Sigmoid colon (tissue), 7 donors: Measurements from ENCODE around the gene ZDHHC1. TPM values are rescaled to one million over a fixed set of nuclear protein-coding genes. Genes with fewer than 3 reads are reported as not detected.

Source experiments
- DNase-seq: peaks from one replicate; pipeline ENCODE4 v3.0.0-alpha.2; 2019
- H3K27ac ChIP-seq, 4 donors: fragments of 200-600 bp; sonication (generic); one replicate each; pipeline ENCODE4 v1.5.1; 2016 to 2019; ENCODE audit warnings: mild to moderate bottlenecking in 1 of 4
- H3K27me3 ChIP-seq, 3 donors: fragments of 200-600 bp; sonication (generic); one replicate each; pipeline ENCODE4 v1.5.1; 2019; ENCODE audit warnings: mild to moderate bottlenecking in 1 of 3
- H3K36me3 ChIP-seq, 4 donors: fragments of 200-600 bp; sonication (generic); one replicate each; pipeline ENCODE4 v1.5.1; 2016 to 2019
- H3K4me1 ChIP-seq, 4 donors: fragments of 200-600 bp; sonication (generic); one replicate each; pipeline ENCODE4 v1.5.1; 2017 to 2019
- H3K4me3 ChIP-seq, 4 donors: fragments of 200-600 bp; sonication (generic); one replicate each; pipeline ENCODE4 v1.5.1; 2017 to 2019; ENCODE audit warnings: mild to moderate bottlenecking in 2 of 4, moderate library complexity in 1 of 4
- H3K9me3 ChIP-seq, 4 donors: fragments of 200-600 bp in 3 of 4; sonication (generic) in 3 of 4; one replicate each; pipeline versions ENCODE4 v1.5.1 to v1.6.1; 2013 to 2019
- EP300 ChIP-seq, 4 donors: sonication (generic); formaldehyde crosslinking; IDR thresholded peaks; one replicate each; pipeline ENCODE4 v1.6.1; 2017; ENCODE audit warnings: antibody characterized with exemption in 4 of 4
- POLR2A ChIP-seq, 2 donors: fragments of 450-650 bp; IDR thresholded peaks; one replicate each; pipeline ENCODE4 v1.6.1; 2016; ENCODE audit warnings: antibody characterized with exemption in 2 of 2, mild to moderate bottlenecking in 2 of 2, moderate library complexity in 2 of 2
- POLR2AphosphoS5 ChIP-seq, 4 donors: sonication (generic); formaldehyde crosslinking; IDR thresholded peaks; one replicate each; pipeline ENCODE4 v1.6.1; 2017; ENCODE audit warnings: antibody characterized with exemption in 4 of 4
- WGBS, 2 donors: extraction: QIAGEN DNeasy Blood & Tissue Kit; methylation state at CpG; one replicate each; pipeline ENCODE4 v1.1.7; 2013; 5-methylcytosine and 5-hydroxymethylcytosine counted together
- intact Hi-C: fragments of 100-400 bp; cut with DNase I; formaldehyde crosslinking; loops from one replicate; pipeline ENCODE4 v1.15.1; 2023
- polyA plus RNA-seq, 3 donors: library from polyadenylated mRNA; stranded (reverse); fragments of 200-250 nt; gene quantifications; one replicate each; pipeline ENCODE4 v1.2.3, GENCODE V29; 2013
- total RNA-seq, 4 donors: library from RNA; depleted of rRNA; stranded (reverse); fragments of >200 nt; gene quantifications; one replicate each; pipeline ENCODE4 v1.1.0, GENCODE V29; 2016
- TF ChIP-seq, protein P1 (sequence below), 4 experiments: fragments of 450-650 bp in 3 of 4; fragments of 200-600 bp in 1 of 4; IDR thresholded peaks; one replicate each; pipeline ENCODE4 v1.5.1; 2016 to 2019; ENCODE audit warnings: antibody characterized with exemption in 4 of 4, mild to moderate bottlenecking in 3 of 4, moderate library complexity in 2 of 4
- donor health status: healthy with polysubstance abuse.
- donor health status: Bipolar disorder and iron deficiency.
- donor health status: healthy.

The ZDHHC1 gene
- total and polyA plus RNA-seq, 7 donors: 4.2 to 18.3 (median 12.7) TPM

DNA sequence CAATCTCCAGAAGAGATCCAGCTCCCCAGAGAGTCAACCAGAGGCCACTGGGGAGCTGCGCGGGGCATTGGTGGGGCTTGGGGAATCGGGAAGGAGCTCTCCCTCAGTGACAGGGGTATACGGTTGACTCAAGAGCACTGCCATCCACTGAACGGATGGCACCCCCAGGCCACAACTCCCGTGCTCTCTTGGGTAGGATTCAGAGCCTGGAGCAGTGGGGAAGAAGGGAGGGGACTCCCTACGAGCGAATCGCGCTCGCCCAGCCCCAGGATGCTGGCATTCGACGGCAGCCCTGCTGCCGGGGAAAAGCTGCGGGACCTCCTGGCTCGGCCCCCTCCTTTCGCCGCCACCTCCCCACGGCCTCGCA is 22.5 kb downstream of the ZDHHC1 start:
- intact Hi-C loops: no loop called here
- TF ChIP-seq EP300 (IDR thresholded peaks at IDR 0.05): no peak
- TF ChIP-seq, protein P1, sequence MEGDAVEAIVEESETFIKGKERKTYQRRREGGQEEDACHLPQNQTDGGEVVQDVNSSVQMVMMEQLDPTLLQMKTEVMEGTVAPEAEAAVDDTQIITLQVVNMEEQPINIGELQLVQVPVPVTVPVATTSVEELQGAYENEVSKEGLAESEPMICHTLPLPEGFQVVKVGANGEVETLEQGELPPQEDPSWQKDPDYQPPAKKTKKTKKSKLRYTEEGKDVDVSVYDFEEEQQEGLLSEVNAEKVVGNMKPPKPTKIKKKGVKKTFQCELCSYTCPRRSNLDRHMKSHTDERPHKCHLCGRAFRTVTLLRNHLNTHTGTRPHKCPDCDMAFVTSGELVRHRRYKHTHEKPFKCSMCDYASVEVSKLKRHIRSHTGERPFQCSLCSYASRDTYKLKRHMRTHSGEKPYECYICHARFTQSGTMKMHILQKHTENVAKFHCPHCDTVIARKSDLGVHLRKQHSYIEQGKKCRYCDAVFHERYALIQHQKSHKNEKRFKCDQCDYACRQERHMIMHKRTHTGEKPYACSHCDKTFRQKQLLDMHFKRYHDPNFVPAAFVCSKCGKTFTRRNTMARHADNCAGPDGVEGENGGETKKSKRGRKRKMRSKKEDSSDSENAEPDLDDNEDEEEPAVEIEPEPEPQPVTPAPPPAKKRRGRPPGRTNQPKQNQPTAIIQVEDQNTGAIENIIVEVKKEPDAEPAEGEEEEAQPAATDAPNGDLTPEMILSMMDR (IDR thresholded peaks at IDR 0.05): no peak
- peak overlapping the region; percentile 9 to 50 (median 38) for H3K4me3 ChIP-seq
- peaks cover 0 to 68% (median 26%) of the 10 kb centered on the region in 3 donors for H3K27me3 ChIP-seq
- H3K36me3 ChIP-seq: no peaks in the 10 kb centered on the region
- peaks cover 0 to 70% (median 56%) of the 10 kb centered on the region in 4 donors for H3K4me1 ChIP-seq
- no peak for DNase-seq
- 11 to 19% methylated on average over 20 of the region's 20 CpGs for WGBS, 2 donors
- H3K9me3 ChIP-seq: no peaks in the 10 kb centered on the region
- peak overlapping the region; percentile 60 to 82 (median 64) for H3K27ac ChIP-seq

DNA sequence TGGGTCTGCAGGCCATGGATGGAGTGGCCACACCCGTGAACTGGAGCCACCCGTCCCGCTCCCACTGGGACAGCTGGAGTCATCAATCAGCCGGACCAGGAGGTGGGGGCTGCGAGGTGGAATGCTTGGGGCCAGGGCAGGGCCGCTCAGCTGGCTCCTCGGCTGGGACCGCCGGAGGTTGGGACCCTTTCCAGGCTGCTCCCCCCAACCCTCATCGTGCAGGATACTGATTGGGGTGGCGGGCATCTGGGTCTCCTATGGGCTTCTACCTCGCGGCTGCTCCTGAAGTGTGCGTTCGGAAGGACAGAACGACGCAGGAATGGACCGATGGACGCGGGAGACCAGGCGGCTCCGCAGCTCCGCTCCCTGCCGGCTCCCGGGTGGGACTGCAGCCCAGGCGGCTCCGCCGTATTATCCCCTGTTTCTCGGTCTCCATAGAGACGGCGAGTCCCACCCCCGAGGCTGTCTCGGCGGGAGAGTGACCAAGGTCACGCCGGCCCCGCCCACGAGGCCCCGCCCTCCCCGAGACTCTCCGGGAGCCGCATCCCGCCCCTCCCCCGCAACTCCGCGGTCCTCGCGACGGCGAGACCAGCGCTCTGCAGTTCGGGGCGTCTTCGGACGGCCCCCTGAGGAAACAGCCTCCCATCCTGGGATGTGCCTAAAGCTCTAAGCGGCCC is 23.0 kb downstream of the ZDHHC1 start, which contains the start of gene TPPP3:
TSS of gene TPPP3 (minus strand) at position 388 of the 677 bp plus-strand sequence. CDS start 2,387 bp downstream, outside the sequence.
- H3K4me1 ChIP-seq: peaks cover 0 to 70% (median 56%) of the 10 kb centered on the region in 4 donors
- H3K4me3 ChIP-seq: peak within 1 kb of the TSS; percentile 9 to 50 (median 38)
- WGBS, 2 donors: 2 to 7% methylated on average over 56 of the region's 56 CpGs
- DNase-seq: peak; percentile 95
- TF ChIP-seq POLR2AphosphoS5 (IDR thresholded peaks at IDR 0.05) (peak in 3 of 4 donors; percentile 59 to 77 (median 67)), EP300 (IDR thresholded peaks at IDR 0.05) (no peak), POLR2A (IDR thresholded peaks at IDR 0.05) (no peak)
- TF ChIP-seq, protein P1 (IDR thresholded peaks at IDR 0.05): peak; percentile 21 to 63 (median 53)
- H3K9me3 ChIP-seq: no peaks in the 10 kb centered on the region
- peak within 1 kb of the TSS; percentile 60 to 82 (median 64) for H3K27ac ChIP-seq
- H3K36me3 ChIP-seq: no peaks in the 10 kb centered on the region
- intact Hi-C loops: no loop called here
- H3K27me3 ChIP-seq: peaks cover 0 to 68% (median 26%) of the 10 kb centered on the region in 3 donors

DNA sequence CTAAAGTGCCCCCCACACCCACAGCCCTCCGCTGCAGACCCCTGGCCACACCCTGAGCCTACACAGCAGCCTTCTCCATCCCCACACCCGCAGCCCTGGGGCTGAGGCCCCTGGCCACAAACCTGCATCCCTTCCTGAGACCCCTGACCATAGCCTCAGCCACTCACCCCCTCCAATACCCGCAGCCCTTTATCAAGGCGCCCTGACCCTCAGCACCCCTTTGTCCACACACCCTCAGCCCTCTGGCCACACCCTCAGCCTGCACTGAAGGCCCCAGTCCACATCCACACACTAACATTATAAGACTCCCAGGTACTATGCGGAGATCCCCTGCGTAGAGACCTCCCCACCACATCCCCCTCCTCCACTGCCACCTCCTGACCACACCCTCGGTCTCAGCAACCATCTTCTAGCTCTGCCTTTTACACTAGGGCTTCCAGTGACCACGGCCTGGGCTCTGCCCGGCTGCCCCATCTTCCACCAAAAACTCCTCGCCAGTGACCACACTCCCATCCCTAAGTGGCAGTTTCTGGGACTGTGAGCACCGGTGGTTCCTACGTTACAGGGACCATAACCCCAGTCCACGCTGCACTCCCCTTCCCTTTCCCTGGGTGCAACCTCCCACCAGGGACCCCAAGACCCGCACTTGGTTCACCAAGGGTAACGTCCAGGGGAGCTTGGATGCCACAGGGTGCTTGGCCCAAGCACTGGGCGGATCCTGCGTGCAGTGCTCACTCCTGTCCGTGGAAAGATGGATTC is 23.8 kb downstream of the ZDHHC1 start:
- Histone ChIP-seq H3K36me3 (no peaks in the 10 kb centered on the region), H3K27ac (peak overlapping the region; percentile 60 to 82 (median 64)), H3K4me1 (peaks cover 0 to 65% (median 56%) of the 10 kb centered on the region in 4 donors), H3K27me3 (peaks cover 0 to 68% (median 26%) of the 10 kb centered on the region in 3 donors), H3K4me3 (peak overlapping the region; percentile 9 to 50 (median 38)), H3K9me3 (no peaks in the 10 kb centered on the region)
- intact Hi-C loops: no loop called here
- TF ChIP-seq, protein P1 (IDR thresholded peaks at IDR 0.05): no peak
- TF ChIP-seq POLR2A (IDR thresholded peaks at IDR 0.05) (no peak), POLR2AphosphoS5 (IDR thresholded peaks at IDR 0.05) (no peak), EP300 (IDR thresholded peaks at IDR 0.05) (no peak)
- DNase-seq: peak; percentile 61
- WGBS, 2 donors: 71 to 82% methylated on average over 18 of the region's 18 CpGs

DNA sequence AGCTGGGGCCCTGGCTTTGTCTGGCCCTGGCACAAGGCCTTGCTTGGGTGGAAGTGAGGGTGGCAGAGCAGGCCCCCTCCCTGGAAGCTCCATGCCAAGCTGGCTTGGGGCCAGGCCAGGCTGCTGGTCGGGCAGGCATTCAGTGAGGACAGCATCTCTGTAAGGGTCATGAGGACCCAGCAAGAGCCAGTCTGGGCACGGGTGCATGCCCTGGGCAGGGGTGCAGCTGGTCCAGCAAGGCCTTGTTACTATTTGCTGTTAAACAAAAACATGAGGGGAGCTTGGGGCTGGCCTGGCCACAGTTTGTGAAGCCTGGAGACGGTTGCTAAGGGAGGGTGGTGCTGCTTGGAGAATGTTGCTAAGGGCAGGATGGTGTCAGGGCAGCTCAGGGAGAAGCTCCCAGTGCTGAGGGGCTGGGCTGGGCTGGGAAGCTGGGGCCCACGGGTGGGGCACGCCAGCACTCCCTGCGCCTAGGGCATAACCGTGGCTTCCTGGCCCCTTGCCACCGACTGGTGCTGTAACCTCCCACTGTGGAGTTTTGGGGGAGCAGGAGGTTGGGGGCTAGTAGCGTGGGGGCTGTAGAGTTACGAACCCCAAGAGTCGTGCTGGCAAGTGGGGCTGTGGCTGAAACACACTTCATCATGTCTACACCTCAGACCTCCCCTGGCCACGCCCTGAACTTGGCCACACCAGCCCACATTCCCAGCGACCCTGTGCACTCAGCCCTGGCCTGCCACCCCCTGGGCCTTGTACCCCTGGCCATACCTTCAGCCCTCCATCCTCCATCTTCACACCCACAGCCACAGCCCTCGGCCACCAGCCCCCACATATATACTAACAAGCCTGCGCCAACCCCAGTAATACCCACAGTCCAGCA is 24.6 kb downstream of the ZDHHC1 start:
- H3K36me3 ChIP-seq: no peaks in the 10 kb centered on the region
- intact Hi-C loops: no loop called here
- WGBS, 2 donors: 37 to 61% methylated on average over 15 of the region's 15 CpGs
- peaks cover 0 to 57% (median 51%) of the 10 kb centered on the region in 4 donors for H3K4me1 ChIP-seq
- H3K27ac ChIP-seq: peak overlapping the region; percentile 20 to 82 (median 63)
- no peaks in the 10 kb centered on the region for H3K9me3 ChIP-seq
- peak; percentile 78 for DNase-seq
- H3K27me3 ChIP-seq: peaks cover 0 to 61% (median 26%) of the 10 kb centered on the region in 3 donors
- H3K4me3 ChIP-seq: peak overlapping the region in 2 of 4 donors; percentile 42 to 50
- TF ChIP-seq POLR2AphosphoS5 (IDR thresholded peaks at IDR 0.05) (no peak), POLR2A (IDR thresholded peaks at IDR 0.05) (no peak), EP300 (IDR thresholded peaks at IDR 0.05) (no peak)
- TF ChIP-seq, protein P1 (IDR thresholded peaks at IDR 0.05): no peak
